Measurements from ENCODE around the gene UMAD1.

DNA sequence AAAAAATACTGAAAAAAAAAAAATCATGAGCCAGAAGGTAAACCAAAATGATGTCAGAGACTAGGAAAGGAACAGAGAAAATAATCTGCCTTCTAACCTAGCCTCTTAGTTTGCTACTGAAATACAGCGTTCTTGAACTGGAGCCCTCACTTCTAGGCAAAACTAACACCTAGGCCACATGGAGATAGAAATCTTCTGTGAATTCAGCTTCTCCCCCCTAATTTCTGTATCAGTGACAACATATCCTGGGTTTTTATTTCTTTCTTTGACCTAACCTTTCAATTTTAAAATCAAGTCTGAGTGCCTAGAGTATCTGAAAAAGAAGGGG is 228.0 kb downstream of the UMAD1 start:
- TF ChIP-seq, protein P1, sequence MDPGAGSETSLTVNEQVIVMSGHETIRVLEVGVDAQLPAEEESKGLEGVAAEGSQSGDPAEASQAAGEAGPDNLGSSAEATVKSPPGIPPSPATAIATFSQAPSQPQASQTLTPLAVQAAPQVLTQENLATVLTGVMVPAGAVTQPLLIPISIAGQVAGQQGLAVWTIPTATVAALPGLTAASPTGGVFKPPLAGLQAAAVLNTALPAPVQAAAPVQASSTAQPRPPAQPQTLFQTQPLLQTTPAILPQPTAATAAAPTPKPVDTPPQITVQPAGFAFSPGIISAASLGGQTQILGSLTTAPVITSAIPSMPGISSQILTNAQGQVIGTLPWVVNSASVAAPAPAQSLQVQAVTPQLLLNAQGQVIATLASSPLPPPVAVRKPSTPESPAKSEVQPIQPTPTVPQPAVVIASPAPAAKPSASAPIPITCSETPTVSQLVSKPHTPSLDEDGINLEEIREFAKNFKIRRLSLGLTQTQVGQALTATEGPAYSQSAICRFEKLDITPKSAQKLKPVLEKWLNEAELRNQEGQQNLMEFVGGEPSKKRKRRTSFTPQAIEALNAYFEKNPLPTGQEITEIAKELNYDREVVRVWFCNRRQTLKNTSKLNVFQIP (CRISPR knock-in tag; IDR thresholded peaks at IDR 0.05; ENCODE audit: borderline replicate concordance, low read depth) = no peak
- TF ChIP-seq ZFP3 (CRISPR knock-in tag; IDR thresholded peaks at IDR 0.05) (no peak), ZNF70 (CRISPR knock-in tag; IDR thresholded peaks at IDR 0.05) (no peak), ARNTL (CRISPR knock-in tag; IDR thresholded peaks at IDR 0.05; ENCODE audit: borderline replicate concordance, low read depth) (no peak), GLIS3 (CRISPR knock-in tag; IDR thresholded peaks at IDR 0.05) (no peak), TCF4 (CRISPR knock-in tag; IDR thresholded peaks at IDR 0.05; ENCODE audit: borderline replicate concordance) (no peak), ISL1 (CRISPR knock-in tag; IDR thresholded peaks at IDR 0.05) (no peak), ZFP30 (CRISPR knock-in tag; IDR thresholded peaks at IDR 0.05) (no peak), TOX (CRISPR knock-in tag; IDR thresholded peaks at IDR 0.05; ENCODE audit: borderline replicate concordance) (no peak)
- TF ChIP-seq, protein P2, sequence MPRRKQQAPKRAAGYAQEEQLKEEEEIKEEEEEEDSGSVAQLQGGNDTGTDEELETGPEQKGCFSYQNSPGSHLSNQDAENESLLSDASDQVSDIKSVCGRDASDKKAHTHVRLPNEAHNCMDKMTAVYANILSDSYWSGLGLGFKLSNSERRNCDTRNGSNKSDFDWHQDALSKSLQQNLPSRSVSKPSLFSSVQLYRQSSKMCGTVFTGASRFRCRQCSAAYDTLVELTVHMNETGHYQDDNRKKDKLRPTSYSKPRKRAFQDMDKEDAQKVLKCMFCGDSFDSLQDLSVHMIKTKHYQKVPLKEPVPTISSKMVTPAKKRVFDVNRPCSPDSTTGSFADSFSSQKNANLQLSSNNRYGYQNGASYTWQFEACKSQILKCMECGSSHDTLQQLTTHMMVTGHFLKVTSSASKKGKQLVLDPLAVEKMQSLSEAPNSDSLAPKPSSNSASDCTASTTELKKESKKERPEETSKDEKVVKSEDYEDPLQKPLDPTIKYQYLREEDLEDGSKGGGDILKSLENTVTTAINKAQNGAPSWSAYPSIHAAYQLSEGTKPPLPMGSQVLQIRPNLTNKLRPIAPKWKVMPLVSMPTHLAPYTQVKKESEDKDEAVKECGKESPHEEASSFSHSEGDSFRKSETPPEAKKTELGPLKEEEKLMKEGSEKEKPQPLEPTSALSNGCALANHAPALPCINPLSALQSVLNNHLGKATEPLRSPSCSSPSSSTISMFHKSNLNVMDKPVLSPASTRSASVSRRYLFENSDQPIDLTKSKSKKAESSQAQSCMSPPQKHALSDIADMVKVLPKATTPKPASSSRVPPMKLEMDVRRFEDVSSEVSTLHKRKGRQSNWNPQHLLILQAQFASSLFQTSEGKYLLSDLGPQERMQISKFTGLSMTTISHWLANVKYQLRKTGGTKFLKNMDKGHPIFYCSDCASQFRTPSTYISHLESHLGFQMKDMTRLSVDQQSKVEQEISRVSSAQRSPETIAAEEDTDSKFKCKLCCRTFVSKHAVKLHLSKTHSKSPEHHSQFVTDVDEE (CRISPR knock-in tag; IDR thresholded peaks at IDR 0.05) = no peak
- TF ChIP-seq, protein P3, sequence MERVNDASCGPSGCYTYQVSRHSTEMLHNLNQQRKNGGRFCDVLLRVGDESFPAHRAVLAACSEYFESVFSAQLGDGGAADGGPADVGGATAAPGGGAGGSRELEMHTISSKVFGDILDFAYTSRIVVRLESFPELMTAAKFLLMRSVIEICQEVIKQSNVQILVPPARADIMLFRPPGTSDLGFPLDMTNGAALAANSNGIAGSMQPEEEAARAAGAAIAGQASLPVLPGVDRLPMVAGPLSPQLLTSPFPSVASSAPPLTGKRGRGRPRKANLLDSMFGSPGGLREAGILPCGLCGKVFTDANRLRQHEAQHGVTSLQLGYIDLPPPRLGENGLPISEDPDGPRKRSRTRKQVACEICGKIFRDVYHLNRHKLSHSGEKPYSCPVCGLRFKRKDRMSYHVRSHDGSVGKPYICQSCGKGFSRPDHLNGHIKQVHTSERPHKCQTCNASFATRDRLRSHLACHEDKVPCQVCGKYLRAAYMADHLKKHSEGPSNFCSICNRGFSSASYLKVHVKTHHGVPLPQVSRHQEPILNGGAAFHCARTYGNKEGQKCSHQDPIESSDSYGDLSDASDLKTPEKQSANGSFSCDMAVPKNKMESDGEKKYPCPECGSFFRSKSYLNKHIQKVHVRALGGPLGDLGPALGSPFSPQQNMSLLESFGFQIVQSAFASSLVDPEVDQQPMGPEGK (CRISPR knock-in tag; IDR thresholded peaks at IDR 0.05; ENCODE audit: borderline replicate concordance) = no peak

All from SK-N-SH treated with all-trans-retinoic acid at 6 μM for 48 hours (cell line).